BJ (cell line): ENCODE data around the gene RCAN2. TPM values are rescaled to one million over a fixed set of nuclear protein-coding genes. Genes with fewer than 3 reads are reported as not detected.

Experiments
- CTCF ChIA-PET: fragments of 350-600 bp; formaldehyde crosslinking; extraction: SDS; loops from one replicate; lab custom pipeline; 2021; ENCODE audit warnings: antibody characterized with exemption, inconsistent platforms; lab: Yijun Ruan, JAX
- POLR2A ChIA-PET: fragments of 300-600 bp; sonication (Branson Sonifier 250); formaldehyde crosslinking; extraction: SDS; loops from one replicate; lab custom pipeline; 2021; ENCODE audit warnings: antibody characterized with exemption; lab: Charles Lee
- DNase-seq: peaks from one replicate; pipeline ENCODE4 v3.0.0-alpha.2; 2011; ENCODE audit warnings: low read depth
- H3K27me3 ChIP-seq: 2 replicates; pipeline ENCODE4 v1.6.0; 2011; ENCODE audit warnings: low read length; ENCODE audit not compliant: control insufficient read depth, insufficient read depth
- H3K36me3 ChIP-seq: 2 replicates; pipeline ENCODE4 v1.5.1; 2011; ENCODE audit warnings: low read length; ENCODE audit not compliant: control insufficient read depth, insufficient read depth
- H3K4me3 ChIP-seq: 2 replicates; pipeline ENCODE4 v1.5.1; 2011; ENCODE audit warnings: low read depth, mild to moderate bottlenecking, control low read depth, low read length
- polyA plus RNA-seq: library from polyadenylated mRNA; depleted of rRNA; stranded (reverse); fragments of >200 nt; gene quantifications from 2 replicates; pipeline ENCODE4 v1.2.3, GENCODE V29; 2011
- TF ChIP-seq, protein P1 (sequence below): IDR thresholded peaks from 2 replicates; pipeline ENCODE4 v1.5.1; 2011; ENCODE audit warnings: low read depth, mild to moderate bottlenecking, control low read depth, inconsistent platforms, low read length, moderate library complexity; ENCODE audit not compliant: insufficient read depth

RCAN2 gene
- polyA plus RNA-seq, 1 experiment: 5.9 TPM

GRCh38 chr6:46357591-46357990, 133.7 kb downstream of the RCAN2 start:
- CTCF ChIA-PET: interaction anchor here (1.0 kb wide), 1 partner anchor 16 kb away, joined by 3 read pairs; no protein-coding TSS in a partner anchor
- POLR2A ChIA-PET: no interaction called here

DNA sequence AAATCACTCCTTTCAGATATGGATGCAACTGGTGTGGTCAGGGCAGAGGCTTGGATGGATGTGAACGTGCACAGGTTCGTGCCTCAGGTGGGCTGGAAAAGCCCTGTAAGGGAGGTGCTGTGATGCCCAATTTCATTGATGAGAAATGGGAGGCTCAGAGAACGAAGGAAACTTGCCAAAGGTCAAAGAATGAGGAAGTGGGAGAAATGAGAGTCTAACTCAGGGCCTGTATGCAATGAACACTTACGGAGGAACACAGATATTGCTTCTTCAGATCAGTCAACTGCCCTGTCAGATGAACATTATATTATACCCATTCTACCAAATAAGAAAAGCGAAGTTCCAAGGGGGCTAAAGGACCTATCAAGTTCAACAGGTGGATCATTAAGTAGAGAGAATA, 134.7 kb downstream of the RCAN2 start:
- Histone ChIP-seq H3K36me3 (no peaks in the 10 kb centered on the region), H3K27me3 (no peaks in the 10 kb centered on the region), H3K4me3 (no peak overlapping the region)
- DNase-seq: no peak
- TF ChIP-seq, protein P1, sequence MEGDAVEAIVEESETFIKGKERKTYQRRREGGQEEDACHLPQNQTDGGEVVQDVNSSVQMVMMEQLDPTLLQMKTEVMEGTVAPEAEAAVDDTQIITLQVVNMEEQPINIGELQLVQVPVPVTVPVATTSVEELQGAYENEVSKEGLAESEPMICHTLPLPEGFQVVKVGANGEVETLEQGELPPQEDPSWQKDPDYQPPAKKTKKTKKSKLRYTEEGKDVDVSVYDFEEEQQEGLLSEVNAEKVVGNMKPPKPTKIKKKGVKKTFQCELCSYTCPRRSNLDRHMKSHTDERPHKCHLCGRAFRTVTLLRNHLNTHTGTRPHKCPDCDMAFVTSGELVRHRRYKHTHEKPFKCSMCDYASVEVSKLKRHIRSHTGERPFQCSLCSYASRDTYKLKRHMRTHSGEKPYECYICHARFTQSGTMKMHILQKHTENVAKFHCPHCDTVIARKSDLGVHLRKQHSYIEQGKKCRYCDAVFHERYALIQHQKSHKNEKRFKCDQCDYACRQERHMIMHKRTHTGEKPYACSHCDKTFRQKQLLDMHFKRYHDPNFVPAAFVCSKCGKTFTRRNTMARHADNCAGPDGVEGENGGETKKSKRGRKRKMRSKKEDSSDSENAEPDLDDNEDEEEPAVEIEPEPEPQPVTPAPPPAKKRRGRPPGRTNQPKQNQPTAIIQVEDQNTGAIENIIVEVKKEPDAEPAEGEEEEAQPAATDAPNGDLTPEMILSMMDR: no peak
- ChIA-PET POLR2A (no interaction called here), CTCF (interaction anchor here (0.7 kb wide), 1 partner anchor 70 kb away, joined by 3 read pairs; no protein-coding TSS in a partner anchor)

More at GRCh38 chr6:46357591-46357990, 133.7 kb downstream of the RCAN2 start:
- TF ChIP-seq, protein P1: no peak
- Histone ChIP-seq H3K27me3 (no peaks in the 10 kb centered on the region), H3K36me3 (no peaks in the 10 kb centered on the region), H3K4me3 (no peak overlapping the region)
- DNase-seq: no peak

- ChIA-PET POLR2A (no interaction called here), CTCF (no interaction called here)
- TF ChIP-seq, protein P1: no peak
Measured at GRCh38 chr6:46353528-46353927, 137.7 kb downstream of the RCAN2 start.

DNA sequence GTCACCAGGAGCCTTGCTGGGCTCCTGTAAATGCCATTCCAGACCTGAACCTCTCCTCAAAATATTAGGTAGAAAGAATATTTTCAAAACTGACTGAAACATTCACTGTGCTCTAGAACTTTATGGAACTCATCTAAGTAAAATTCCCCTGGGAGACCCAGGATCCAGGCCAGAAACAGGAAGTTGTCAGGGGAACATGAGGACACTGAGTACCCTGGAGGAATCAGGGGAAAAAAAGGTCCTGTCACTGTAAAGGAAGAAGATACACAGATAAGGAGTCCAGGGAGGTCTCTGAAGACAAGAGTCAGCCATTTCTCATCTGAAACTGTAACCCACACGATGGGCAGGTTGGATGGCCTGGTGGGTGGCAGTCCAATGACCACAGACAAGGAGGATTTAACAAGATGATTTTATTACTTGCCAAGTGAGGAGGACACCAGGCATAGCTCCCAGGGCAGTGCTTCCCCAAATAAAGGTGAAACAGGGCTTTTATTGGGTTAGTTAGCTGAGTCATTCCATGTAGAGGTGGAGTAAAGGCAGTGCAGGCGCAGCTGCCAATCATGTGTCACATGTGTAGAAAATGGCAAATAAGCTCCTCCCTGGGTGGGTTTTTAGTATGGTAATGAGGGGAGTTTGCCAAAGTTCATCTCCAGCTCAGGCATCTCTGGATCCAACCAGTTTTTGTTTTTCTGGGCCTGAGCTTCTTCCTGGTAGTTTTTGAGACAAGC, 138.5 kb downstream of the RCAN2 start:
- Histone ChIP-seq H3K27me3 (no peaks in the 10 kb centered on the region), H3K4me3 (no peak overlapping the region), H3K36me3 (no peaks in the 10 kb centered on the region)
- TF ChIP-seq, protein P1: no peak
- CTCF ChIA-PET: no interaction called here
- no peak for DNase-seq
- POLR2A ChIA-PET: no interaction called here

More at GRCh38 chr6:46353528-46353927, 137.7 kb downstream of the RCAN2 start:
- no peak for DNase-seq
- Histone ChIP-seq H3K4me3 (no peak overlapping the region), H3K27me3 (no peaks in the 10 kb centered on the region), H3K36me3 (no peaks in the 10 kb centered on the region)

DNA sequence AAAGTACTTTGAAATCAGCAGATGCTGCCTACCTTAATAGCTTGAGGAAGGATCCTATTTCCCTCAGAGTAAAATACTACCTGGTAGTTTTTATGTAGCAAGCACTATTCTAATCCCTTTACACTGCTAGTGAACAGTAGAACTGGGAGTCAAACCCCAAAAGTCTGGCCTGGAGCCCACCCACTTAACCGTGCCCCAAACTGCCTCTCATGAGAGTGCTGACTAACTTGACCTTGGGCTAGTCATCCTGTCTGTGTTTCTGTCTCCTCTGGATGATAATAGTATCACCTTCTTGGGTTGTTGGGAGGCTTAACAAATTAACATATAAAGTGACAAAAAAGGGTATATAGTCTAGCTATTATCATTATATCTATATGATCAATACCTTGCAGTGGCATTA, 140.5 kb downstream of the RCAN2 start:
- TF ChIP-seq, protein P1: no peak
- POLR2A ChIA-PET: no interaction called here
- CTCF ChIA-PET: interaction anchor here (0.5 to 1.2 kb wide), 2 partner anchors 15 to 49 kb away, joined by 3 read pairs; no protein-coding TSS in a partner anchor

More for the DNA sequence above, 140.5 kb downstream of the RCAN2 start:
- no peak for DNase-seq
- no peaks in the 10 kb centered on the region for H3K36me3 ChIP-seq
- H3K27me3 ChIP-seq: no peaks in the 10 kb centered on the region
- no peak overlapping the region for H3K4me3 ChIP-seq
